ENCODE data around the gene CARMIL1. TPM values are rescaled to one million over a fixed set of nuclear protein-coding genes. Genes with fewer than 3 reads are reported as not detected.

Gene CARMIL1
- total RNA-seq, 1 donor from 2014 or later: 86.3 TPM

DNA sequence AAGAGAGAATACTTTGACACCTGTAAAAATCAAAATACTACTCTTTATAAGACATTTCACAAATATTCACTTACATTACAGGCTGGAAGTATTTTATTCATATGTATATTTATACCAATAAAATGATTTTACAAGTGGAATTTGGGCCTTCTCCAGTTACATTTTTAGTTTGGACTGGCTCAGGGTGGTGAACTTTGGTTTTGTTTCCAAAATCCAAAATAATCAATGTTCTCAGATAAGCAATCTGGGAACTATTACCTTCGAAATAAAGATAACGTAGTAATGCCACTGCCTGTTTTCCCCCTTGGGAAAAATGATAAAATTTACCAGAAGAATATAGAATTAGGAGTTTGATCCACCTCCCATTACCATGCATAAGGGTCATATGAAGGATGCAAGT, 341.2 kb downstream of the CARMIL1 start:
- Mint-ChIP-seq H3K27ac (no peak overlapping the region), H3K36me3 (ENCODE audit: insufficient read depth) (peaks cover 24% of the 10 kb centered on the region), H3K27me3 (no peaks in the 10 kb centered on the region), H3K4me3 (ENCODE audit: low read depth) (no peak overlapping the region), H3K9me3 (ENCODE audit: low read depth) (no peaks in the 10 kb centered on the region), H3K4me1 (ENCODE audit: low read depth) (peaks cover 2% of the 10 kb centered on the region)
- TF ChIP-seq, protein P1, sequence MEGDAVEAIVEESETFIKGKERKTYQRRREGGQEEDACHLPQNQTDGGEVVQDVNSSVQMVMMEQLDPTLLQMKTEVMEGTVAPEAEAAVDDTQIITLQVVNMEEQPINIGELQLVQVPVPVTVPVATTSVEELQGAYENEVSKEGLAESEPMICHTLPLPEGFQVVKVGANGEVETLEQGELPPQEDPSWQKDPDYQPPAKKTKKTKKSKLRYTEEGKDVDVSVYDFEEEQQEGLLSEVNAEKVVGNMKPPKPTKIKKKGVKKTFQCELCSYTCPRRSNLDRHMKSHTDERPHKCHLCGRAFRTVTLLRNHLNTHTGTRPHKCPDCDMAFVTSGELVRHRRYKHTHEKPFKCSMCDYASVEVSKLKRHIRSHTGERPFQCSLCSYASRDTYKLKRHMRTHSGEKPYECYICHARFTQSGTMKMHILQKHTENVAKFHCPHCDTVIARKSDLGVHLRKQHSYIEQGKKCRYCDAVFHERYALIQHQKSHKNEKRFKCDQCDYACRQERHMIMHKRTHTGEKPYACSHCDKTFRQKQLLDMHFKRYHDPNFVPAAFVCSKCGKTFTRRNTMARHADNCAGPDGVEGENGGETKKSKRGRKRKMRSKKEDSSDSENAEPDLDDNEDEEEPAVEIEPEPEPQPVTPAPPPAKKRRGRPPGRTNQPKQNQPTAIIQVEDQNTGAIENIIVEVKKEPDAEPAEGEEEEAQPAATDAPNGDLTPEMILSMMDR (IDR thresholded peaks at IDR 0.05; ENCODE audit: unreplicated experiment): no peak
- no peak for DNase-seq (ENCODE audit: low spot score, unreplicated experiment)

DNA sequence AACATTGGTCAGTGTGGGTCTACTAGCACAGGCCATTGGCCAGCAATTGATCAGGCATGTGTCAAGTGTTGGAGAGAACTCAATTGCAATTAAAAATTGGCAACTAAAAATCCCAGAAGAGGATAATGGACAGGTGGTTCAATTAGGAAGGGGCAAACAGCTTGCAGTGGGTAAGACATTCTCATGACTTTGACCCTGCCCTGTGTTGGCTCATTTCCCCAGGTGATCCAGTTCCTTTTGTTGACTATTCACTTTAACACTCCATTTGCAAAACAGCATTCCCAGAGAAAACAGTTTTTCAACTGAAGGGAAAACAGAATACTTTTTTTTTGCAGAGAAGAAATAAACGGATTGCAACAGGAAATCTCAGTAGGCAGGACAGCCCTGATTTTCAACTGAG, 343.9 kb downstream of the CARMIL1 start:
- peaks cover 2% of the 10 kb centered on the region for H3K4me1 Mint-ChIP-seq (ENCODE audit: low read depth)

DNA sequence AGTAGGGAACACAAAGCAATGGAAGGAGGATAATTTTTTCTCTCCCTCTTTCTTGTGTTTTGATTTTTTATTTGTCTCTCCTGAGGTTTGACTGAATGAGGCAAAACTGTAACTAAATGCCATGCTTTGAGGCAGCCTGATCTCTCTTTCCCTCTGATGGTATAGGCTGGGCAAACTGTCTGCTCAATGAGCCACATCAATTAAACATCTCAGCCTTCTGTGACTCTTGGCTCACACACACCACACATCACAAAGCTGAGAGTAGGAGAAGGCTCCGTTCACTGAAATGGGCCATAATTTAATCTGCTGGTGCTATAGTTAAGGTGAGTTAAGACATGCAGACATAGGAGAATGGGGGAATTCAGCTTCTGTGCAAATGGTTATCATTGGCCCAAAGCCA, 344.7 kb downstream of the CARMIL1 start:
- peaks cover 2% of the 10 kb centered on the region for H3K4me1 Mint-ChIP-seq (ENCODE audit: low read depth)
- H3K4me3 Mint-ChIP-seq (ENCODE audit: low read depth): no peak overlapping the region
- no peak for DNase-seq (ENCODE audit: low spot score, unreplicated experiment)
- no peaks in the 10 kb centered on the region for H3K27me3 Mint-ChIP-seq
- no peak overlapping the region for H3K27ac Mint-ChIP-seq
- H3K9me3 Mint-ChIP-seq (ENCODE audit: low read depth): no peaks in the 10 kb centered on the region
- TF ChIP-seq, protein P1 (IDR thresholded peaks at IDR 0.05; ENCODE audit: unreplicated experiment): no peak
- peaks cover 20% of the 10 kb centered on the region for H3K36me3 Mint-ChIP-seq (ENCODE audit: insufficient read depth)

More for the DNA sequence above, 343.9 kb downstream of the CARMIL1 start:
- no peaks in the 10 kb centered on the region for H3K9me3 Mint-ChIP-seq (ENCODE audit: low read depth)
- H3K4me3 Mint-ChIP-seq (ENCODE audit: low read depth): no peak overlapping the region
- no peaks in the 10 kb centered on the region for H3K27me3 Mint-ChIP-seq
- TF ChIP-seq, protein P1 (IDR thresholded peaks at IDR 0.05; ENCODE audit: unreplicated experiment): no peak
- peaks cover 21% of the 10 kb centered on the region for H3K36me3 Mint-ChIP-seq (ENCODE audit: insufficient read depth)
- DNase-seq (ENCODE audit: low spot score, unreplicated experiment): no peak
- no peak overlapping the region for H3K27ac Mint-ChIP-seq

DNA sequence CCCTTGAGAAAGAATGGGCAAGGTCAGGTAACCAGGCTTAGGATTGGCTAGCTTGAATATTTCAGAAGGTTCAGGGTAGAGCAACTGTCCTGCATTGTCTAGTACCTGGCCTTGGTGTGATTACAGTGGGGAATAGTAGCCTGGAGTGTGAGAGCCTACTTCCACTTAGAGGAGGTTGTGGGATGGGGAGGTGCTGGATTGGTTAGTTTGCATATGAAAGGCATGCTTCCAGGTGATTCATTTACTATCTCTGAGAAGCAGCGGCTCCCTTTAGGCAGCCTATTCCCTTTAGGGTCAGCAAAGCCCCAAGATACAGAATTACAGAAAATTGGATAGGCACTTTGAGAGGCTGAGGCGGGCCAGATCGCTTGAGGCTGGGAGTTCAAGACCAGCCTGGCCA, 347.8 kb downstream of the CARMIL1 start:
- no peak for DNase-seq (ENCODE audit: low spot score, unreplicated experiment)
- H3K27ac Mint-ChIP-seq: no peak overlapping the region
- peaks cover 2% of the 10 kb centered on the region for H3K36me3 Mint-ChIP-seq (ENCODE audit: insufficient read depth)
- no peaks in the 10 kb centered on the region for H3K9me3 Mint-ChIP-seq (ENCODE audit: low read depth)
- H3K4me1 Mint-ChIP-seq (ENCODE audit: low read depth): peaks cover 14% of the 10 kb centered on the region
- H3K4me3 Mint-ChIP-seq (ENCODE audit: low read depth): no peak overlapping the region
- no peaks in the 10 kb centered on the region for H3K27me3 Mint-ChIP-seq
- TF ChIP-seq, protein P1 (IDR thresholded peaks at IDR 0.05; ENCODE audit: unreplicated experiment): no peak

DNA sequence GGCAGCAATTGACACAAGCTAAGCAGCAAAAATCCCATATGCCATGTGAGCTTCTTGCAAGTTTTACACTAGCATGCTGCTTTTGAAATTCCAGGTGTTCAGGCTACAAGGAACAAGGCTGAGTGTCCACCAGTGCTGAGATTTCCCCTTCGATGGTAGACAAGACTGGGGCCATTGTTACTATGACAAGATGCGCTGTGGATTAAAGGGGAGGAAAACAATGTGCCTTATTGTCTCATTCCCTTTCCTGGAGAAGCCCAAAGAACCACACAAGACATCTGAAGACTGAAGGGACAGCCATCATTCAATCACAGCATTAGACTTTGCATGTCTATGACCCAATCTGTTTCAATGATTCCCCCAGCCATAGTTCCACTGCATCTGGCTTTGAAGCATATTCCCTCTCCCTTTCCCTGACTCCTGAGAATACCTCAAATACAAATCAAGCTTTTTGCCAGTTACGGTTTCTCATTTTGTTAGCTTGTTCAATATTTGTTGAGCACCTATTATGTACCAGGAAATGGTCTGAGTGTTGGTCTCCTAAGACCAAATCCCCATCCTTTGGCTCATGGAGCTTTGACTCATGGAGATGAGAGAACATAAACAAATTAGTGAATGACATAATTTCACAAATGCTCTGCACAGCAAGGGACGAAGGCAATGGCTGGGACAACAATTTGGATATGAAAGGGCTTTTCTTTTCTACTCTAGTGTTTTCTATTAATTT, 349.5 kb downstream of the CARMIL1 start:
- Mint-ChIP-seq H3K27me3 (no peaks in the 10 kb centered on the region), H3K4me1 (ENCODE audit: low read depth) (peaks cover 15% of the 10 kb centered on the region), H3K9me3 (ENCODE audit: low read depth) (no peaks in the 10 kb centered on the region), H3K36me3 (ENCODE audit: insufficient read depth) (no peaks in the 10 kb centered on the region), H3K27ac (no peak overlapping the region), H3K4me3 (ENCODE audit: low read depth) (no peak overlapping the region)
- DNase-seq (ENCODE audit: low spot score, unreplicated experiment): no peak
- TF ChIP-seq, protein P1 (IDR thresholded peaks at IDR 0.05; ENCODE audit: unreplicated experiment): no peak

Data from progenitor cell of endocrine pancreas (in vitro differentiated cells).